Coronary artery (tissue), 2 donors: Measurements from ENCODE around the gene FGD2.
"Not testable (repeated sequence)": the region's sequence is repeated elsewhere in the genome, so short reads cannot be mapped to it uniquely, and the experiment has no call there.

Experiments used
- DNase-seq: peaks from one replicate; pipeline ENCODE4 v3.0.0-alpha.2; 2017; ENCODE audit warnings: low spot score
- H3K27ac ChIP-seq, 2 donors: fragments of 200-600 bp; sonication (generic); one replicate each; pipeline ENCODE4 v1.5.1; 2016 to 2019
- H3K4me3 ChIP-seq: fragments of 200-600 bp; sonication (generic); 2 replicates; pipeline ENCODE4 v1.5.1; 2016; ENCODE audit warnings: mild to moderate bottlenecking, moderate library complexity
- TF ChIP-seq, protein P1 (sequence below): fragments of 200-600 bp; sonication (generic); IDR thresholded peaks from one replicate; pipeline ENCODE4 v1.5.1; 2019; ENCODE audit warnings: antibody characterized with exemption

Gene FGD2

GRCh38 chr6:37042150-37042549 is 36.7 kb downstream of the FGD2 start:
- TF ChIP-seq, protein P1, sequence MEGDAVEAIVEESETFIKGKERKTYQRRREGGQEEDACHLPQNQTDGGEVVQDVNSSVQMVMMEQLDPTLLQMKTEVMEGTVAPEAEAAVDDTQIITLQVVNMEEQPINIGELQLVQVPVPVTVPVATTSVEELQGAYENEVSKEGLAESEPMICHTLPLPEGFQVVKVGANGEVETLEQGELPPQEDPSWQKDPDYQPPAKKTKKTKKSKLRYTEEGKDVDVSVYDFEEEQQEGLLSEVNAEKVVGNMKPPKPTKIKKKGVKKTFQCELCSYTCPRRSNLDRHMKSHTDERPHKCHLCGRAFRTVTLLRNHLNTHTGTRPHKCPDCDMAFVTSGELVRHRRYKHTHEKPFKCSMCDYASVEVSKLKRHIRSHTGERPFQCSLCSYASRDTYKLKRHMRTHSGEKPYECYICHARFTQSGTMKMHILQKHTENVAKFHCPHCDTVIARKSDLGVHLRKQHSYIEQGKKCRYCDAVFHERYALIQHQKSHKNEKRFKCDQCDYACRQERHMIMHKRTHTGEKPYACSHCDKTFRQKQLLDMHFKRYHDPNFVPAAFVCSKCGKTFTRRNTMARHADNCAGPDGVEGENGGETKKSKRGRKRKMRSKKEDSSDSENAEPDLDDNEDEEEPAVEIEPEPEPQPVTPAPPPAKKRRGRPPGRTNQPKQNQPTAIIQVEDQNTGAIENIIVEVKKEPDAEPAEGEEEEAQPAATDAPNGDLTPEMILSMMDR = no peak
- no peak for DNase-seq
- no peak overlapping the region for H3K27ac ChIP-seq
- H3K4me3 ChIP-seq = no peak overlapping the region

DNA sequence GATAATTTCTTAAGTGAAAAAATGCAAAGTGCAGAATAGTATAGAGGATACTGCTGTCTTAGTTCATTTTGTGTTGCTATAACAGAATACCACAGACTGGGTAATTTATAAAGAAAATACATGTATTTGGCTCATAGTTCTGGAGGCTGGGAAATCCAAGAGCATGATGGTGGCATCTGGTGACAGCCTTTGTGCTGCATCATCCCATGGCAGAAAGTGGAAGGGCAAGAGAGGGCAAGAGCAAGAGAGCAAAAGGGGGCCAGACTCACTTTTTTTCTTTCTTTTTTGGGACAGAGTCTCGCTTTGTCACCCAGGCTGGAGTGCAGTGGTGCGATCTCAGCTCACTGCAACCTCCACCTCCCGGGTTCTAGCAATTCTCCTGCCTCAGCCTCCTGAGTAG is 37.6 kb downstream of the FGD2 start:
- DNase-seq, H3K27ac ChIP-seq, H3K4me3 ChIP-seq: not testable (repeated sequence)

- Histone ChIP-seq H3K4me3 (no peak overlapping the region), H3K27ac (no peak overlapping the region)
- TF ChIP-seq, protein P1 = no peak
- DNase-seq = no peak
Measured at GRCh38 chr6:37047346-37047688, 41.9 kb downstream of the FGD2 start.

- no peak for DNase-seq
- Histone ChIP-seq H3K4me3 (no peak overlapping the region), H3K27ac (no peak overlapping the region)
- TF ChIP-seq, protein P1 = no peak
Measured at GRCh38 chr6:37047689-37048402, 42.4 kb downstream of the FGD2 start.

GRCh38 chr6:37048403-37048850 is 43.0 kb downstream of the FGD2 start:
- DNase-seq = no peak
- TF ChIP-seq, protein P1 = no peak
- Histone ChIP-seq H3K27ac (no peak overlapping the region), H3K4me3 (no peak overlapping the region)

DNA sequence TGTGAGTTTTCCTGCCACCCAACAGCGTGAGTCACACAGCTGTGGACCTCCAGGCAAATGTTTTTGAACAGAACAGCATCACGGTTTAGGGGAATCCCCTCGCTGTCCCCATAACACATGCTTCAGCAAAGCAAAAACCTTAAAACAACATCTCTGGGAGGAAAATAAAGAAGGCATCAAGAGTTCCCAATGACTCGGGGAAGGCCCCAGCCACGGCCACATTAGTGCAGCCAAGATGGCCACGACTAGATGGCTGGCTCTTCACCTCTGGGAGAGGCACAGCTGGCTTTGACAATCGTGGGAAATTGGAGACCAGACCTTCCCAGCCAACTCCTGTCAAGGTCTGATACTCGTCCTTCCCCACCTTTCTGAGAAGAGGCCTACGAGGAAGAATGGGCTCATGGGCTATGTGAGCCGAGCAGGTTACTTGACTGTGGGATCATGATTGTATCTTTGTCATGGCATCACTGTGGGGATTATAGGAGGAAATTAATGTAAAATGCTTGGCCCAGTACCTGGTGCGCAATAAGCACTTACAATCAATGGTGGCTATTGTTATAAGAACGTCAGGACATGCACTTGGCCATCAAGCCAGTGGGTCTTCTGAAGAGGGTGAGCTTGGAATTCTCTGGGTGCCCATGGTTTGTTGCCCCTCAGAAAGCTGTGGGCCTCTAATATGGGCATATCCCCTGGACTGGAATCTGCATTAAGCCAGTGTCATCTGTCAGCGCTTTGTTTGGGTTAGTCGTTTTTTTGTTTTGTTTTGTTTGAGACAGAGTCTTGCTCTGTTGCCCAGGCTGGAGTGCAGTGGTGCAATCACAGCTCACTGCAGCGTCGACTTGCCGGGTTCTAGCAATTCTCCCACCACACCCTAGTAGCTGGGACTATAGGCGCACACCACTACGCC is 43.6 kb downstream of the FGD2 start:
- H3K27ac ChIP-seq = no peak overlapping the region
- TF ChIP-seq, protein P1 = no peak
- no peak overlapping the region for H3K4me3 ChIP-seq
- DNase-seq = no peak

DNA sequence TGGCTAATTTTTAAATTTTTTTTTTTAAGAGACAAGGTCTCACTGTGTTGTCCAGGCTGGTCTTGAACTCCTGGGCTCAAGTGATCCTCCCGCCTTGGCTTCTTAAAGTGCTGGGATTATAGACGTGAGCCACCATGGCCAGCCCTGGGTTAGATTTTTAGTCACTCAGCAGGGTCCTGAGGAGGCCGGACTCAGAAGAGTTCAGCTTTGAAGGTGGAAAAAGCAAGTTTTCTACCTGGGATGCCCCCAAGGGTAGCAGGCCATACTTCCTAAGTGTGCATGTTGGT is 44.2 kb downstream of the FGD2 start:
- DNase-seq = no peak
- TF ChIP-seq, protein P1 = no peak
- Histone ChIP-seq H3K27ac (peak overlapping the region in 1 of 2 donors; percentile 73), H3K4me3 (no peak overlapping the region)
